Caco-2 (cell line): ENCODE data around the gene CDC42BPA. TPM values are rescaled to one million over a fixed set of nuclear protein-coding genes. Genes with fewer than 3 reads are reported as not detected.

Source experiments
- BruUV-seq: library from RNA; stranded (reverse); fragments of 400-500 nt; replicated peaks from 2 replicates; lab custom pipeline; 2021; lab: Mats Ljungman, UMichigan
- CTCF ChIA-PET: fragments of 300-600 bp; sonication (Branson Sonifier 250); formaldehyde crosslinking; loops from one replicate; lab custom pipeline; 2022; ENCODE audit warnings: antibody characterized with exemption; lab: Charles Lee
- POLR2A ChIA-PET: fragments of 300-600 bp; sonication (Branson Sonifier 250); formaldehyde crosslinking; loops from one replicate; lab custom pipeline; 2022; ENCODE audit warnings: antibody characterized with exemption; lab: Charles Lee
- DNase-seq, 2 experiments: peaks; one replicate each; pipeline versions ENCODE4 v3.0.0 to v3.0.0-alpha.2; 2020 to 2022
- H3K27me3 ChIP-seq: replicated peaks from 2 replicates; pipeline ENCODE4 v1.6.0; 2011; ENCODE audit warnings: low read length; ENCODE audit not compliant: control insufficient read depth, insufficient read depth
- H3K36me3 ChIP-seq: 2 replicates; pipeline ENCODE4 v1.5.1; 2011; ENCODE audit warnings: low read length; ENCODE audit not compliant: control insufficient read depth, insufficient read depth
- H3K4me1 ChIP-seq: fragments of 250-450 bp; sonication (Bioruptor Pico); 2 replicates; pipeline ENCODE4 v1.5.1; 2020; ENCODE audit warnings: mild to moderate bottlenecking
- H3K4me3 ChIP-seq: 2 replicates; pipeline ENCODE4 v1.5.1; 2011; ENCODE audit warnings: low read depth, mild to moderate bottlenecking, control low read depth, low read length
- H3K9me3 ChIP-seq: fragments of 250-450 bp; sonication (Bioruptor Pico); 2 replicates; pipeline ENCODE4 v1.5.1; 2020; ENCODE audit warnings: mild to moderate bottlenecking, moderate library complexity
- H3K27ac Mint-ChIP-seq: one replicate; pipeline ENCODE4 v1.8.0; 2022; ENCODE audit warnings: mixed read lengths; ENCODE audit not compliant: unreplicated experiment
- H3K27me3 Mint-ChIP-seq: one replicate; pipeline ENCODE4 v1.8.0; 2022; ENCODE audit warnings: mixed read lengths; ENCODE audit not compliant: insufficient read depth, unreplicated experiment
- H3K36me3 Mint-ChIP-seq: one replicate; pipeline ENCODE4 v1.8.0; 2022; ENCODE audit warnings: mild to moderate bottlenecking, mixed read lengths; ENCODE audit not compliant: insufficient read depth, unreplicated experiment
- H3K4me1 Mint-ChIP-seq: one replicate; pipeline ENCODE4 v1.8.0; 2022; ENCODE audit warnings: low read depth, mixed read lengths; ENCODE audit not compliant: unreplicated experiment
- H3K4me3 Mint-ChIP-seq: one replicate; pipeline ENCODE4 v1.8.0; 2022; ENCODE audit warnings: mild to moderate bottlenecking, moderate library complexity, mixed read lengths; ENCODE audit not compliant: unreplicated experiment
- H3K9me3 Mint-ChIP-seq: one replicate; pipeline ENCODE4 v1.8.0; 2022; ENCODE audit warnings: mixed read lengths; ENCODE audit not compliant: unreplicated experiment
- intact Hi-C: fragments of 100-400 bp; cut with micrococcal nuclease; formaldehyde crosslinking; loops from one replicate; pipeline ENCODE4 v1.10.0; 2022; ENCODE audit not compliant: unreplicated experiment
- total RNA-seq: library from RNA; stranded (reverse); gene quantifications from 2 replicates; pipeline ENCODE4 v1.2.3, GENCODE V29; 2022
- TF ChIP-seq, protein P1 (sequence below), 2 experiments: fragments of 200-600 bp in 1 of 2; IDR thresholded peaks; 1 replicate in 1 of 2; 2 replicates in 1 of 2; pipeline versions ENCODE4 v1.5.1 to v1.8.0; 2011 to 2022; ENCODE audit warnings: antibody characterized with exemption in 1 of 2, control low read depth in 1 of 2, inconsistent platforms in 1 of 2, low read depth in 1 of 2, low read length in 1 of 2, mild to moderate bottlenecking in 1 of 2, moderate library complexity in 1 of 2; ENCODE audit not compliant: insufficient read depth in 1 of 2, severe bottlenecking in 1 of 2, unreplicated experiment in 1 of 2

The CDC42BPA gene
- total RNA-seq, 1 experiment from 2014 or later = 38.3 TPM

DNA sequence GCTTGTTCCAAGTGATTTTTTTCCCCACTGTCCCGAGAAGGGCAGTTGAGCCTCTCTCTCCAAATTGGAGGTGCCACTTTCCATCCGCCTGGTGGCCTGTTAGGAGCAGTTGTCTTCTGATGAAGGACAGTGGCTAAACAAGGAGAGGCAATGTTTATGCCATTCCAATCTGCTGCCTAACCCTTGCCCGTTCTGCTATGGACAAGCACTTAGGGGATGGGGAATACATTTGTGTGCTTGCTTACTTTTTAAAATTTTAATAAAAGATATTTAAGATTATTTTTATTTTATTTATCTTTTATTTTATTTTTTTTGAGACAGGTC, 366.2 kb downstream of the CDC42BPA start:
- H3K4me3 ChIP-seq = no peak overlapping the region
- CTCF ChIA-PET = no interaction called here
- no TSS peak for BruUV-seq
- POLR2A ChIA-PET = no interaction called here
- TF ChIP-seq, protein P1, sequence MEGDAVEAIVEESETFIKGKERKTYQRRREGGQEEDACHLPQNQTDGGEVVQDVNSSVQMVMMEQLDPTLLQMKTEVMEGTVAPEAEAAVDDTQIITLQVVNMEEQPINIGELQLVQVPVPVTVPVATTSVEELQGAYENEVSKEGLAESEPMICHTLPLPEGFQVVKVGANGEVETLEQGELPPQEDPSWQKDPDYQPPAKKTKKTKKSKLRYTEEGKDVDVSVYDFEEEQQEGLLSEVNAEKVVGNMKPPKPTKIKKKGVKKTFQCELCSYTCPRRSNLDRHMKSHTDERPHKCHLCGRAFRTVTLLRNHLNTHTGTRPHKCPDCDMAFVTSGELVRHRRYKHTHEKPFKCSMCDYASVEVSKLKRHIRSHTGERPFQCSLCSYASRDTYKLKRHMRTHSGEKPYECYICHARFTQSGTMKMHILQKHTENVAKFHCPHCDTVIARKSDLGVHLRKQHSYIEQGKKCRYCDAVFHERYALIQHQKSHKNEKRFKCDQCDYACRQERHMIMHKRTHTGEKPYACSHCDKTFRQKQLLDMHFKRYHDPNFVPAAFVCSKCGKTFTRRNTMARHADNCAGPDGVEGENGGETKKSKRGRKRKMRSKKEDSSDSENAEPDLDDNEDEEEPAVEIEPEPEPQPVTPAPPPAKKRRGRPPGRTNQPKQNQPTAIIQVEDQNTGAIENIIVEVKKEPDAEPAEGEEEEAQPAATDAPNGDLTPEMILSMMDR (IDR thresholded peaks at IDR 0.05; ENCODE audit: insufficient read depth in 1 of 2, low read depth in 1 of 2, low read length in 1 of 2, severe bottlenecking in 1 of 2, unreplicated experiment in 1 of 2) = no peak
- intact Hi-C loops = no loop called here
- H3K36me3 ChIP-seq = peaks cover 1% of the 10 kb centered on the region; the same call in 1 of the 2 replicates
- Mint-ChIP-seq H3K9me3 (peaks cover 10% of the 10 kb centered on the region), H3K36me3 (peaks cover under 1% of the 10 kb centered on the region), H3K4me1 (no peaks in the 10 kb centered on the region), H3K27ac (no peak overlapping the region), H3K4me3 (no peak overlapping the region), H3K27me3 (no peaks in the 10 kb centered on the region)
- H3K9me3 ChIP-seq = no peaks in the 10 kb centered on the region
- H3K4me1 ChIP-seq = no peaks in the 10 kb centered on the region
- DNase-seq = no peak
- no peaks in the 10 kb centered on the region for H3K27me3 ChIP-seq

DNA sequence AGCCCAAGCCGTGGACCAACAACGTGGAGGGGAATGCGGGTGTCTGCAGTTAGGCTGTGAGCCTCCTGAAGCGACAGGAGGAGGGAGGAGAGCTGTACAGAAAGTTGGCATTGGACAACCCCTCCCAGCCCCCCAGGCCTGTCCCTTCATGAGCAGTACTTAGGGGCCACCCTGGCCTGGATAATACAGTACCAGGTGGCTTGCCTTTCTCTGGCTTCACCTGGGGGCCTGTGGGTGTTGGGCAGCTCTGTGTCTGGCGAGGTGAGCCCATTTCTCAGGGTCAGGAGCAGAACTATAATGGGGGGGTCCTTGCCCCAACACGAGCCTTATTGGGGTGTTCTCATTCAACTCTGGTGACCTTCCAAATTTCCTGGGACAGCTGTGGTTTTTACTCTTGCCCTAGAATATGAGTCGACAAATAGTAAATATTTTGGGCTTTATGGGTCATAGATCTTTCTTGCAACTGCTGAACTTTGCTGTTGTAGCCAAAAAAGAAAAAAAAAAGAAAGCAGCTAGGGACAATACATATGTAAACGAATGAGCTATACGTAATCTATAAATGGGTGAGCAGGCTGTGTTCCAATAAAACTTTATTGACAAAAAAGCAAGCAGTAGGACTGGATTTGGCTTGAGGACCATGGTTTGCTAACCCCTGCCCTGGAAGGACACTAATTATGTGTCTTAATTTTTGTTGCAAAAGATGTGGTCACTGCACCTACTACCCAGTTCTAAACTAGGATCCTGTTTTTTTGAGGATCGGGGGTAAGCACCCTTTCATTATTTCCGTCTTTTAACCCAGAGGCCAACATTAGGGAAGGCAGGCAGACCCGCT, 366.8 kb downstream of the CDC42BPA start:
- Mint-ChIP-seq H3K4me3 (no peak overlapping the region), H3K36me3 (no peaks in the 10 kb centered on the region), H3K9me3 (peaks cover 4% of the 10 kb centered on the region), H3K27ac (no peak overlapping the region), H3K4me1 (peaks cover 3% of the 10 kb centered on the region), H3K27me3 (no peaks in the 10 kb centered on the region)
- Histone ChIP-seq H3K9me3 (no peaks in the 10 kb centered on the region), H3K4me1 (peaks cover under 1% of the 10 kb centered on the region), H3K27me3 (no peaks in the 10 kb centered on the region), H3K36me3 (peaks cover 1% of the 10 kb centered on the region; the same call in 1 of the 2 replicates), H3K4me3 (no peak overlapping the region)
- BruUV-seq = no TSS peak
- CTCF ChIA-PET = no interaction called here
- intact Hi-C loops = no loop called here
- DNase-seq = no peak
- TF ChIP-seq, protein P1 (IDR thresholded peaks at IDR 0.05; ENCODE audit: insufficient read depth in 1 of 2, low read depth in 1 of 2, low read length in 1 of 2, severe bottlenecking in 1 of 2, unreplicated experiment in 1 of 2) = no peak
- POLR2A ChIA-PET = no interaction called here

DNA sequence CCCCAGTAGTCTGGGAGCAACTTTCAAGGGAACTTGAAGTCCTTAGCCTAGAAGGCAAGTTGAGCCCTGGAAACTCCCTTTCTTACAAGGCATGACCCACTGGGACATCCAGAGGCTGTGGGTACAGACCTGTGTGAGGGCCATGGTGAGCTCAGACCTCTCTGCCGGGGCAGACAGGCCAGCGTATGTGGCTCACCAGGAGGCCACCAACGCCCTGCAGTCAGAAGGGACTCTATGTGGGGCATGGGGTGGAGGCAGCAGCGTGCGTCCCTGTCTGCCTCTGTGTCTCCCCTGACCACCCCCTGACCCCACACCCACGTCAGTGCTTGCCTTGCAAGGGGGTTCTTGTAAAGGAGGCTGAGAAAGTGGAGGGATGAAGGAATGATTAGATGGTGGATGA, 367.4 kb downstream of the CDC42BPA start:
- Mint-ChIP-seq H3K27me3 (no peaks in the 10 kb centered on the region), H3K36me3 (no peaks in the 10 kb centered on the region), H3K9me3 (no peaks in the 10 kb centered on the region), H3K4me1 (peaks cover 9% of the 10 kb centered on the region), H3K4me3 (no peak overlapping the region), H3K27ac (no peak overlapping the region)
- ChIA-PET CTCF (no interaction called here), POLR2A (no interaction called here)
- Histone ChIP-seq H3K4me1 (peaks cover 7% of the 10 kb centered on the region), H3K9me3 (no peaks in the 10 kb centered on the region), H3K27me3 (no peaks in the 10 kb centered on the region), H3K4me3 (no peak overlapping the region), H3K36me3 (peaks cover 1% of the 10 kb centered on the region; the same call in 1 of the 2 replicates)
- TF ChIP-seq, protein P1 (IDR thresholded peaks at IDR 0.05; ENCODE audit: insufficient read depth in 1 of 2, low read depth in 1 of 2, low read length in 1 of 2, severe bottlenecking in 1 of 2, unreplicated experiment in 1 of 2) = no peak
- BruUV-seq = no TSS peak
- no peak for DNase-seq
- intact Hi-C loops = no loop called here
